Heart right ventricle (tissue), 16 donors: ENCODE data around the gene POLDIP3. TPM values are rescaled to one million over a fixed set of nuclear protein-coding genes. Genes with fewer than 3 reads are reported as not detected.

Source experiments
- ATAC-seq, 8 donors: fragments of 200-7000 bp; cut with Tn5 transposase; one replicate each; pipeline ENCODE4 v1.9.1; 2020; ENCODE audit warnings: mild to moderate bottlenecking in 8 of 8, moderate library complexity in 8 of 8, moderate number of reproducible peaks in 1 of 8
- DNase-seq, 2 donors: peaks; one replicate each; pipeline ENCODE4 v3.0.0-alpha.2; 2020
- H3K27ac ChIP-seq, 10 donors: fragments of 200-600 bp; sonication (generic) in 2 of 10; one replicate each; pipeline versions ENCODE4 v1.5.0 to v1.8.0; 2020 to 2022; ENCODE audit warnings: mild to moderate bottlenecking in 3 of 10
- H3K27me3 ChIP-seq, 7 donors: fragments of 200-600 bp; one replicate each; pipeline ENCODE4 v1.8.0; 2021 to 2022; ENCODE audit warnings: mild to moderate bottlenecking in 2 of 7
- H3K36me3 ChIP-seq, 9 donors: fragments of 200-600 bp; sonication (generic) in 1 of 9; one replicate each; pipeline versions ENCODE4 v1.5.0 to v1.8.0; 2020 to 2022; ENCODE audit warnings: mild to moderate bottlenecking in 2 of 9
- H3K4me1 ChIP-seq, 9 donors: fragments of 200-600 bp; sonication (generic) in 1 of 9; one replicate each; pipeline versions ENCODE4 v1.5.0 to v1.8.0; 2020 to 2022; ENCODE audit warnings: mild to moderate bottlenecking in 4 of 9
- H3K4me3 ChIP-seq, 10 donors: fragments of 200-600 bp; sonication (generic) in 2 of 10; one replicate each; pipeline versions ENCODE4 v1.5.0 to v1.8.0; 2020 to 2022; ENCODE audit warnings: mild to moderate bottlenecking in 7 of 10, moderate library complexity in 2 of 10
- H3K9me3 ChIP-seq, 11 donors: fragments of 200-600 bp in 10 of 11; sonication (generic) in 2 of 11; one replicate each; pipeline versions ENCODE4 v1.5.0 to v1.8.0; 2013 to 2022; ENCODE audit warnings: mild to moderate bottlenecking in 2 of 11, control low read depth in 1 of 11, moderate library complexity in 1 of 11
- CTCF ChIP-seq, 9 donors: fragments of 200-600 bp; sonication (generic) in 2 of 9; IDR thresholded peaks; one replicate each; pipeline versions ENCODE4 v1.5.0 to v1.8.0; 2021 to 2022; ENCODE audit warnings: antibody characterized with exemption in 9 of 9, mild to moderate bottlenecking in 5 of 9, moderate library complexity in 1 of 9
- WGBS, 2 donors: extraction: QIAGEN DNeasy Blood & Tissue Kit; methylation state at CpG; one replicate each; pipeline ENCODE4 v1.1.7; 2013; ENCODE audit warnings: inconsistent platforms in 1 of 2; 5-methylcytosine and 5-hydroxymethylcytosine counted together
- intact Hi-C, 10 donors: fragments of 100-400 bp; cut with DNase I; formaldehyde crosslinking; loops; one replicate each; pipeline versions ENCODE4 v1.11.1 to v1.14.2; 2022
- long read RNA-seq, 3 donors: library from polyadenylated mRNA; unstranded; transcript quantifications; one replicate each; pipeline ENCODE4 v2.0.0, GENCODE V29; 2020 to 2021
- polyA plus RNA-seq, 2 donors: library from polyadenylated mRNA; stranded (reverse); fragments of 200-250 nt; gene quantifications; one replicate each; pipeline ENCODE4 v1.2.3, GENCODE V29; 2013
- total RNA-seq, 10 donors: library from RNA; stranded (reverse); fragmentation: NEBNext Ultra II Directional in 3 of 10; extraction: Animal tissue kit (Norgen Biotek cat#: 25700) in 3 of 10; gene quantifications; one replicate each; pipeline versions ENCODE4 v1.2.1 to v1.2.4, GENCODE V29; 2021 to 2023
- donor health status: Arrhythmogenic right ventricular cardiomyopathy.
- donor health status: ischemic (EF 13 %, LVEDD 7.1; RV severe dilation, severe dysfunction).
- donor health status: healthy with polysubstance abuse.
- donor health status: DM: no; HTN: yes; CAD: no.
- donor health status: DM: no; HTN: no; CAD: no.
- donor health status: ischemic (EF 25% LVEDD 6.9; RV normal size, moderate dysfunction).
- donor health status: ischemic (EF 25% LVEDD 5.7; RV mildly dilated, moderate dysfunction).
- donor health status: healthy.
- donor health status: DM: yes; HTN: yes; CAD: no.
- donor health status: Ischemic cardiomyopathy.
- donor health status: ischemic (EF 35%, LVEDD 5.7; RV mildly dilated, moderate dysfunction).
- donor health status: nonischemic (EF 11% LVEDD 7.7; RV severe dilation, severe dysfunction).
- donor health status: DM: yes; HTN: yes; CAD: no.
- donor health status: PGD.
- donor health status: ischemic (EF 29% LVEDD 5.4; RV normal size, mild dysfunction).
- donor health status: nonischemic (EF 23%, LVEDD 6.1; RV moderate dilation, normal function).

The POLDIP3 gene
- total RNA-seq (10 to 100 TPM; 27.2 to 42.6 (median 33.6) TPM), polyA plus RNA-seq (10 to 100 TPM; 11.9 to 32.6 TPM)
- long read RNA-seq, donor 1, transcript POLDIP3-201 (9 exons, 3,441 nt) = major isoform, 59 of 125 reads
- long read RNA-seq, donor 1, transcript POLDIP3-203 (8 exons, 3,323 nt) = minor isoform, 7 of 125 reads
- long read RNA-seq, donor 1, partial matches to known transcripts = 21 of 125 reads
- long read RNA-seq, donor 1, other reads (novel, unspliced or antisense) = 38 of 125 reads
- long read RNA-seq, donor 2, transcript POLDIP3-203 (8 exons, 3,323 nt) = minor isoform, 5 of 93 reads
- long read RNA-seq, donor 2, transcript POLDIP3-201 (9 exons, 3,441 nt) = major isoform, 44 of 93 reads
- long read RNA-seq, donor 2, partial matches to known transcripts = 13 of 93 reads
- long read RNA-seq, donor 2, other reads (novel, unspliced or antisense) = 31 of 93 reads
- long read RNA-seq, donor 3, transcript POLDIP3-203 (8 exons, 3,323 nt) = minor isoform, 11 of 157 reads
- long read RNA-seq, donor 3, transcript POLDIP3-201 (9 exons, 3,441 nt) = major isoform, 75 of 157 reads
- long read RNA-seq, donor 3, partial matches to known transcripts = 38 of 157 reads
- long read RNA-seq, donor 3, other reads (novel, unspliced or antisense) = 33 of 157 reads

GRCh38 chr22:42614312-42615091, at the start of gene POLDIP3:
Gene POLDIP3 (minus strand): TSS chr22:42614883. CDS start chr22:42614857, 26 bp downstream.
- 0 to 1% methylated on average over 78 to 85 of the region's 85 CpGs for WGBS, 2 donors
- DNase-seq = peak; percentile 99
- intact Hi-C loops = loop anchor here in 2 of 10 donors (2.0 to 10.0 kb wide), 2 partner anchors 30 to 100 kb away; partner anchors contain the start of gene RRP7A (in 1 of the 2)
- Histone ChIP-seq H3K27ac (peak within 1 kb of the TSS; percentile 79 to 99 (median 97)), H3K4me3 (peak within 1 kb of the TSS; percentile 57 to 93 (median 84)), H3K4me1 (peaks cover 10 to 70% (median 61%) of the 10 kb centered on the region in 9 donors), H3K9me3 (no peaks in the 10 kb centered on the region), H3K36me3 (peaks cover 0 to 28% (median 6%) of the 10 kb centered on the region in 9 donors), H3K27me3 (no peaks in the 10 kb centered on the region)
- TF ChIP-seq CTCF (IDR thresholded peaks at IDR 0.05) = peak in 6 of 9 donors; percentile 25 to 54 (median 40)
- peak; percentile 87 to 95 (median 93) for ATAC-seq

- peak; percentile 89 to 97 (median 94) for ATAC-seq
- no peaks in the 10 kb centered on the region for H3K9me3 ChIP-seq
- peak overlapping the region in 9 of 10 donors; percentile 24 to 81 (median 70) for H3K27ac ChIP-seq
- H3K4me3 ChIP-seq = peak overlapping the region; percentile 44 to 94 (median 62)
- intact Hi-C loops = loop anchor here in 9 of 10 donors (2.0 to 10.0 kb wide), 11 partner anchors 55 to 160 kb away; partner anchors contain the start of gene A4GALT (in 2 of the 9)
- peak; percentile 86 to 91 for DNase-seq
- WGBS, 2 donors = 3 to 8% methylated on average over 47 to 68 of the region's 68 CpGs
- peaks cover 0 to 17% (median 11%) of the 10 kb centered on the region in 9 donors for H3K4me1 ChIP-seq
- H3K36me3 ChIP-seq = no peaks in the 10 kb centered on the region
- peak; percentile 80 to 92 (median 86) for TF ChIP-seq CTCF (IDR thresholded peaks at IDR 0.05)
- peaks cover 0 to 10% (median 0%) of the 10 kb centered on the region in 7 donors for H3K27me3 ChIP-seq
Observed at GRCh38 chr22:42661985-42662831, 47.5 kb upstream of the POLDIP3 start.

- intact Hi-C loops = loop anchor here in 1 of 10 donors (10.0 kb wide), 1 partner anchor 148 kb away; no protein-coding TSS in a partner anchor
- no peak for DNase-seq
- Histone ChIP-seq H3K27me3 (no peaks in the 10 kb centered on the region), H3K4me3 (no peak overlapping the region), H3K9me3 (no peaks in the 10 kb centered on the region), H3K36me3 (no peaks in the 10 kb centered on the region), H3K4me1 (peaks cover 0 to 4% (median 2%) of the 10 kb centered on the region in 9 donors), H3K27ac (no peak overlapping the region)
- TF ChIP-seq CTCF (IDR thresholded peaks at IDR 0.05) = no peak
- no peak for ATAC-seq
- 95 to 97% methylated on average over 8 of the region's 8 CpGs for WGBS, 2 donors
Observed at GRCh38 chr22:42656578-42656977, 41.9 kb upstream of the POLDIP3 start.
